PC-3 (cell line): ENCODE results near the gene HOXC9. TPM values are rescaled to one million over a fixed set of nuclear protein-coding genes. Genes with fewer than 3 reads are reported as not detected.

Experiments used
- ATAC-seq: fragments of 200-7000 bp; cut with Tn5 transposase; 2 replicates; pipeline ENCODE4 v1.9.1; 2020; ENCODE audit warnings: mild to moderate bottlenecking, moderate library complexity
- BruUV-seq: library from RNA; stranded (reverse); fragments of 400-500 nt; replicated peaks from 2 replicates; lab custom pipeline; 2021; lab: Mats Ljungman, UMichigan
- CTCF ChIA-PET: fragments of 300-600 bp; sonication (Branson Sonifier 250); formaldehyde crosslinking; loops from one replicate; lab custom pipeline; 2022; ENCODE audit warnings: antibody characterized with exemption; lab: Charles Lee
- POLR2A ChIA-PET: fragments of 300-600 bp; sonication (Branson Sonifier 250); formaldehyde crosslinking; loops from one replicate; lab custom pipeline; 2022; ENCODE audit warnings: antibody characterized with exemption; ENCODE audit not compliant: unreplicated experiment; lab: Charles Lee
- DNase-seq: peaks from one replicate; pipeline ENCODE4 v3.0.0-alpha.2; 2015
- H2AFZ ChIP-seq: fragments of 300-600 bp; sonication (generic); 2 replicates; pipeline ENCODE4 v1.6.0; 2016; ENCODE audit warnings: antibody characterized with exemption, low read length
- H3F3A ChIP-seq: fragments of 300-600 bp; sonication (generic); one replicate; pipeline ENCODE4 v1.6.0; 2017; ENCODE audit warnings: antibody characterized with exemption, low read length, control low read depth, mild to moderate bottlenecking; ENCODE audit not compliant: unreplicated experiment
- H3K27ac ChIP-seq: fragments of 300-600 bp; sonication (generic); 2 replicates; pipeline ENCODE4 v1.5.1; 2016; ENCODE audit warnings: mild to moderate bottlenecking, low read length
- H3K27me3 ChIP-seq: fragments of 300-600 bp; sonication (generic); 2 replicates; pipeline ENCODE4 v1.6.1; 2016; ENCODE audit warnings: low read length, mixed read lengths
- H3K36me3 ChIP-seq: fragments of 300-600 bp; sonication (generic); 2 replicates; pipeline ENCODE4 v1.6.1; 2016; ENCODE audit warnings: low read depth, mixed run types, low read length, mixed read lengths
- H3K4me1 ChIP-seq: fragments of 300-600 bp; sonication (generic); 2 replicates; pipeline ENCODE4 v1.5.1; 2016; ENCODE audit warnings: low read length; ENCODE audit not compliant: insufficient read depth
- H3K4me2 ChIP-seq: fragments of 300-600 bp; sonication (generic); 2 replicates; pipeline ENCODE4 v1.6.0; 2016; ENCODE audit warnings: low read length
- H3K4me3 ChIP-seq: fragments of 300-600 bp; sonication (generic); 2 replicates; pipeline ENCODE4 v1.5.1; 2016; ENCODE audit warnings: mild to moderate bottlenecking, low read length, mixed read lengths
- H3K79me2 ChIP-seq: fragments of 300-600 bp; sonication (generic); 2 replicates; pipeline ENCODE4 v1.6.1; 2017; ENCODE audit warnings: low read length, mixed read lengths
- H3K9ac ChIP-seq: fragments of 300-600 bp; sonication (generic); 2 replicates; pipeline ENCODE4 v1.6.0; 2016; ENCODE audit warnings: mild to moderate bottlenecking, low read length
- H3K9me2 ChIP-seq: fragments of 300-600 bp; sonication (generic); replicated peaks from 2 replicates; pipeline ENCODE4 v1.6.1; 2016; ENCODE audit warnings: mixed run types, low read length, mixed read lengths
- H3K9me3 ChIP-seq: fragments of 300-600 bp; sonication (generic); 2 replicates; pipeline ENCODE4 v1.6.1; 2016; ENCODE audit warnings: low read length, mixed read lengths
- H4K20me1 ChIP-seq: fragments of 300-600 bp; sonication (generic); 2 replicates; pipeline ENCODE4 v1.6.1; 2016; ENCODE audit warnings: low read length, mixed read lengths
- CTCF ChIP-seq: fragments of 300-600 bp; sonication (generic); conservative IDR thresholded peaks from 2 replicates; pipeline ENCODE4 v1.5.1; 2017; ENCODE audit warnings: antibody characterized with exemption, low read depth, mild to moderate bottlenecking, low read length
- EZH2 ChIP-seq: fragments of 300-600 bp; sonication (generic); IDR thresholded peaks from one replicate; pipeline ENCODE4 v1.6.1; 2017; ENCODE audit warnings: antibody characterized with exemption, mild to moderate bottlenecking, low read length; ENCODE audit not compliant: unreplicated experiment
- EZH2phosphoT487 ChIP-seq: fragments of 300-600 bp; sonication (generic); IDR thresholded peaks from 2 replicates; pipeline ENCODE4 v1.6.1; 2018; ENCODE audit warnings: mild to moderate bottlenecking, antibody characterized with exemption, low read length, borderline replicate concordance
- intact Hi-C: fragments of 100-400 bp; cut with micrococcal nuclease; formaldehyde crosslinking; loops from 2 replicates; pipeline ENCODE4 v1.9.0; 2023
- total RNA-seq: library from RNA; depleted of rRNA; stranded (reverse); fragments of >200 nt; gene quantifications from 2 replicates; pipeline ENCODE4 v1.2.3, GENCODE V29; 2014

Gene HOXC9
- total RNA-seq, 1 experiment from 2014 or later, result 1.5 TPM

- no TSS peak for BruUV-seq
- Histone ChIP-seq H3F3A (no peaks in the 10 kb centered on the region), H2AFZ (peak overlapping the region; percentile 63), H3K79me2 (peaks cover 14% of the 10 kb centered on the region), H3K27ac (no peak overlapping the region), H3K4me1 (peaks cover 21% of the 10 kb centered on the region), H3K27me3 (no peaks in the 10 kb centered on the region), H3K9me2 (no peaks in the 10 kb centered on the region), H3K36me3 (no peaks in the 10 kb centered on the region), H3K4me2 (peak overlapping the region; percentile 71), H4K20me1 (no peaks in the 10 kb centered on the region), H3K9ac (no peak overlapping the region), H3K9me3 (no peaks in the 10 kb centered on the region), H3K4me3 (peak overlapping the region; percentile 47; the same call in 1 of the 2 replicates)
- ATAC-seq, result no peak
- ChIA-PET POLR2A (interaction anchor here (0.7 kb wide), 1 partner anchor 186 kb away, joined by 9 read pairs; no protein-coding TSS in a partner anchor), CTCF (interaction anchor here (0.6 to 1.5 kb wide), 7 partner anchors 20 to 209 kb away, joined by 3 to 17 read pairs (median 4); partner anchors contain the start of genes HOXC10 and HOXC5)
- TF ChIP-seq CTCF, result no peak
- no peak for TF ChIP-seq EZH2phosphoT487
- TF ChIP-seq EZH2, result no peak
- DNase-seq, result no peak
- intact Hi-C loops, result no loop called here
These were observed 5.5 kb downstream of the HOXC9 start for GRCh38 chr12:54005531-54005852.

DNA sequence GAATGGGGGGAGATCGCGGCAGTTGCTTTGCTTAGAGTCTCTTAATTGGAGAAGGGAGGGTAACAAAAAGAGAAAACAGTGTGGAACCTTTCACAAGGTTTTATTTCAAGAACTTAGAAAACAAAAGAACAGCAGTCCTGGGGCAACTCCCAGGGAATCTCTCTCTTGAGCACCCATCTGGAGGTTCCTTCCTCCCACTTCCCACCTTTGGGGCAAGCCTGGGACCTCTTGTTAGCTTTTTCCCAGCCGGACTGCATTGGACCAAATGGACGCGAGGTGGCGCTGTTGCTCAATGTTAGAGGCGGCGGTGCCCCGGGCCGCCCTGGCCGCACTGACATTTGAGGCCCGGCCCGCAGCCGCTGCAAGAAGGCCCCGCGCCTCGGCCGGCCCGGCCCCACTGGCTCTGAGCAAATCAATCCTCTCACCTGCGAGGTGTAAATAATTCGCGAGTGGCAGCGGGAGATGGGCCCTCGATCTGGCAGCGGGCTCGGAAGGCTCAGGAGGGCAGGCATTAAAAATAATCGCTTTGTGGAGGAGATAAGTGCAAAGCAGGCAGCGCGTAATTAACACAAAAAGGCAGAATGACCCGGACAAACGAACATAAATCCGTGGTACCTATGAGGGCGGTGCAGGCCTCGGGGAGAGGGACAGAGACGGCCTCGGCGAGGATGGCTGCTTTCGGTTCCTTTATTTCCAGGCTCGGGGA lies 6.0 kb downstream of the HOXC9 start:
- Histone ChIP-seq H3K27ac (no peak overlapping the region), H3K4me1 (peaks cover 25% of the 10 kb centered on the region), H3K9me2 (no peaks in the 10 kb centered on the region), H3F3A (no peaks in the 10 kb centered on the region), H3K79me2 (peaks cover 18% of the 10 kb centered on the region), H3K27me3 (no peaks in the 10 kb centered on the region), H4K20me1 (no peaks in the 10 kb centered on the region), H3K9ac (peak overlapping the region; percentile 37), H2AFZ (peak overlapping the region; percentile 63), H3K4me3 (peak overlapping the region; percentile 47; the same call in 1 of the 2 replicates), H3K36me3 (no peaks in the 10 kb centered on the region), H3K9me3 (no peaks in the 10 kb centered on the region), H3K4me2 (peak overlapping the region; percentile 71)
- BruUV-seq, result no TSS peak
- intact Hi-C loops, result loop anchor here (1.0 kb wide), 1 partner anchor 195 kb away; no protein-coding TSS in a partner anchor
- TF ChIP-seq EZH2phosphoT487 (no peak), EZH2 (no peak), CTCF (peak; percentile 95)
- peak; percentile 91 for DNase-seq
- CTCF ChIA-PET, result interaction anchor here (0.6 to 1.5 kb wide), 7 partner anchors 21 to 208 kb away, joined by 3 to 17 read pairs (median 3); partner anchors contain the start of genes HOXC10 and HOXC5
- POLR2A ChIA-PET, result interaction anchor here (0.7 kb wide), 1 partner anchor 186 kb away, joined by 9 read pairs; no protein-coding TSS in a partner anchor
- ATAC-seq, result peak; percentile 68
